ENCODE measurements around the gene TMEM232.

The TMEM232 gene

DNA sequence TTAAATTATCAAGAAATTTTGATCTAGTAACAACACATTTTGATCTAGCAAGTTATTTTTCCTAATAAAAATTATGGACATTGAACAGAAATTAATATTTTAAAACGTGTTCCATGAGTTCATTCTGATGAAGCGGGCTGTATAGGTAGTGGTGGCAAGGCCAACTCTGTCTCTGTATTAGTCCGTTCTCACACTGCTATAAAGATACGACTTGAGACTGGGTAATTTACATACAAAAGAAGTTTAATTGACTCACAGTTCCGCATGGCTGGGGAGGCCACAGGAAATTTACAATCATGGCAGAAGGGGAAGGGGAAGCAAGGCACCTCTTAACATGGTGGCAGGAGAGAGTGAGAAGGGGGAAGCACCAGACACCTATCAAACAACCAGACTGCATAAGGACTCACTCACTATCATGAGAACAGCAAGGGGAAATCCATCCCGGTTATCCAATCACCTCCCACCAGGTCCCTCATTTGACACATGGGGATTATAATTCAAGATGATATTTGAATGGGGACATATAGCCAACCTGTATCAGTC is 61.2 kb downstream of the TMEM232 start:
- TF ChIP-seq, protein P1, sequence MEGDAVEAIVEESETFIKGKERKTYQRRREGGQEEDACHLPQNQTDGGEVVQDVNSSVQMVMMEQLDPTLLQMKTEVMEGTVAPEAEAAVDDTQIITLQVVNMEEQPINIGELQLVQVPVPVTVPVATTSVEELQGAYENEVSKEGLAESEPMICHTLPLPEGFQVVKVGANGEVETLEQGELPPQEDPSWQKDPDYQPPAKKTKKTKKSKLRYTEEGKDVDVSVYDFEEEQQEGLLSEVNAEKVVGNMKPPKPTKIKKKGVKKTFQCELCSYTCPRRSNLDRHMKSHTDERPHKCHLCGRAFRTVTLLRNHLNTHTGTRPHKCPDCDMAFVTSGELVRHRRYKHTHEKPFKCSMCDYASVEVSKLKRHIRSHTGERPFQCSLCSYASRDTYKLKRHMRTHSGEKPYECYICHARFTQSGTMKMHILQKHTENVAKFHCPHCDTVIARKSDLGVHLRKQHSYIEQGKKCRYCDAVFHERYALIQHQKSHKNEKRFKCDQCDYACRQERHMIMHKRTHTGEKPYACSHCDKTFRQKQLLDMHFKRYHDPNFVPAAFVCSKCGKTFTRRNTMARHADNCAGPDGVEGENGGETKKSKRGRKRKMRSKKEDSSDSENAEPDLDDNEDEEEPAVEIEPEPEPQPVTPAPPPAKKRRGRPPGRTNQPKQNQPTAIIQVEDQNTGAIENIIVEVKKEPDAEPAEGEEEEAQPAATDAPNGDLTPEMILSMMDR (conservative IDR thresholded peaks at IDR 0.05), result no peak
- TF ChIP-seq ZFX (IDR thresholded peaks at IDR 0.05), result no peak
- no peak overlapping the region for H3K27ac ChIP-seq

DNA sequence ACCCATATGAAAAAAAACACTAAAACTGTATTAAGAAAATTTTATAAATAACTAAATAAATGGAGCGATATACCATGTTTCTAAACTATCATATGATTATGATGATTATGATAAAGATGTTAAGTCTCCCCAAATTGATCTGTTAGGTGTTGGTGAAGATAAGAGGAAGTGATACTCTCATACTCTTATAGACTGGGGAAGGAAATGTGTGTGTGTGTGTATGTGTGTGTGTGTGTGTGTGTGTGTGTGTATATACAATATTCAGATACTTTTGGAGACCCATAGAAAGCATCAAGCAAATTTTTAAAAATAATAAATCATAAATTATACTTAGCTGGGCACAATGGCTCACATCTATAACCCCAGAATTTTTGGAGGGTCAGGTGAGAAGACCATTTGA is 62.9 kb downstream of the TMEM232 start:
- TF ChIP-seq ZFX (IDR thresholded peaks at IDR 0.05), result no peak
- TF ChIP-seq, protein P1 (conservative IDR thresholded peaks at IDR 0.05), result no peak
- no peak overlapping the region for H3K27ac ChIP-seq

DNA sequence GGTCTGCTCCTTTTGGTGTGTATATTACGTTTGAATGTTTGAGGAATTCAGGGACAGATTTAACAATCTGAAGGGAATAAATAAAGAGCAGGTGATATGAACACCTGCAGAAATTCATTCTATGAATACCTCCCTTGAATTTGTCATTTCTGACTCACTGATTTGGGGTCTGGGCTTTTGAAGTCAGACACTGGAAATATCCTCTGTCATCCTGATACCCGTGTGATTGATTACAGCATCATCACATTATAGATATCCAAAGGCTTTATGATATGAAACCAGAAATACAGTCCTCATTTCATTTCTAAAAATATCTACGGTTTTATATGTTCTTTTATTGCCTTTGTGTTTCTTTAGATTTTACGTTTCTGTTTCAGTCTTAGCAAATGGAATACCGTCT is 68.5 kb downstream of the TMEM232 start:
- no peak for TF ChIP-seq ZFX (IDR thresholded peaks at IDR 0.05)
- TF ChIP-seq, protein P1 (conservative IDR thresholded peaks at IDR 0.05), result no peak

DNA sequence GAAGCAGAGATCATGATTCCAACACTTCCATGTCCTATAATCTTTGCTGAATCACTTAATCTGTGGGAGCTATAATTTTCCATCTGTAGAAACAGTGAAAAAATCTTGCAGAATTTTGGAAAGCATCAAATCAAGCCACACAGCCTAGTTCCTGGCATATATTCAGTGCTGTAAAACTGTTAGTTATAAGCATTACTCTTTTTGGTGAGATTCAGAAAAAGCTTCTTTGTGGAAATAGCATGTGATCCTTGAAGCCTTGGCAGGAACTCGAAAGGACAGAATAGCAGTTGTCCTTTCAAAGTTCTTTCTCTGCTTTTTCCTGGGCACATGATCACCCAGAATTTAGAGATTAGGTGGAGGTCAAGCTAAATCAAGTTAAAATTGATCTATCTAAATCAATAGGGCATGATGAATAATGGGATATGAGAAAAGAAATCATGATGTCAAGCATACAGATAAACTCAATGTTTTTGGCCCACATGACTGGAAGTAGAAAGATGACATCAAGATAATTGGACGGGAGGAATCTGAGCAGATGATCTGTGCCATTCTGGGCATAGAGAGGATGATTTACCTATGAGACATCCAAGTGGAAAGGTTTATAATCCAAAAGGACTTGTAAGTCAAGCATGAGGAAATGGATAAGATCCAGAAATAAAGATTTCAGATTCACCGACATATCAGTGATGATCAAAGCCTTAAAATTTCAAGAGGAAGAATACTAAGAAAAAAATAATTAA is 73.1 kb downstream of the TMEM232 start:
- TF ChIP-seq, protein P1 (conservative IDR thresholded peaks at IDR 0.05), result no peak
- TF ChIP-seq ZFX (IDR thresholded peaks at IDR 0.05), result no peak
- no peak overlapping the region for H3K27ac ChIP-seq

More for the DNA sequence above, 68.5 kb downstream of the TMEM232 start:
- no peak overlapping the region for H3K27ac ChIP-seq

DNA sequence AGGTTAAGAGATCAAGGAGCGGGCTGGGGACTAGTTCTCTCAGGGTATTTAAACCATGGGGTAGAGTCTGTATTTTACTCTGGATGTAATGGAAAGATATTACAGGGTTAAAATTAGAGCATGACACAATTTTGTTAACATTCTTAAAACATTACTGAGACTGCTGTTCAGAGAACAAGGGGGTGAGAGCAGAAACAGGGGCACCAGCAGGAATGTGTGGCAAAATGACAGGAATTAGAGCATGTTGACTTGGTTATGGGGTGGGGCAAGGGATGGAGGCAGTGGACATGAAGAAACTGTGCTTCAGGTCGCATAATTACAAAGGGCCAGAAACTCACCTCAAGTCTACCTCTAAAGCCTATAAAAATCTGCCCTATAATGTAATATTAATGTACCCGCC is 75.0 kb downstream of the TMEM232 start:
- TF ChIP-seq, protein P1 (conservative IDR thresholded peaks at IDR 0.05), result no peak
- TF ChIP-seq ZFX (IDR thresholded peaks at IDR 0.05), result no peak
- no peak overlapping the region for H3K27ac ChIP-seq

DNA sequence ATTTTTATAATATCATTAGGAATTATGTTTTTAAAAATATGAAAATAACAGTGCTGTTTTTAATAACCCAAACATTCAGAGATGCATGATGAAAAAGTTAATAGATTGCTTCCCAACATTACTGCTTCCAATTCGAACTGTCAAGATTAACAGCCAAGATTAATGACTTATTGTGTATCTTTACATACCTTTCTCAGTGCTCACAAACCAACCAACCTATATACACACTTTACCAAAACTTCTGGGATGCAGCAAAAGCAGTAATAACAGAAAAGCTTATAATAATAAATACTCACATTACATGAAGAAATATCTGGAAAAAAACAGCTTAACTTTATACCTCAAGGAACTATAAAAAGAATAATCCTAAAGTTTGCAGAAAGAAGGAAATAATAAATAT is 82.1 kb downstream of the TMEM232 start:
- TF ChIP-seq ZFX (IDR thresholded peaks at IDR 0.05), result no peak
- no peak overlapping the region for H3K27ac ChIP-seq

DNA sequence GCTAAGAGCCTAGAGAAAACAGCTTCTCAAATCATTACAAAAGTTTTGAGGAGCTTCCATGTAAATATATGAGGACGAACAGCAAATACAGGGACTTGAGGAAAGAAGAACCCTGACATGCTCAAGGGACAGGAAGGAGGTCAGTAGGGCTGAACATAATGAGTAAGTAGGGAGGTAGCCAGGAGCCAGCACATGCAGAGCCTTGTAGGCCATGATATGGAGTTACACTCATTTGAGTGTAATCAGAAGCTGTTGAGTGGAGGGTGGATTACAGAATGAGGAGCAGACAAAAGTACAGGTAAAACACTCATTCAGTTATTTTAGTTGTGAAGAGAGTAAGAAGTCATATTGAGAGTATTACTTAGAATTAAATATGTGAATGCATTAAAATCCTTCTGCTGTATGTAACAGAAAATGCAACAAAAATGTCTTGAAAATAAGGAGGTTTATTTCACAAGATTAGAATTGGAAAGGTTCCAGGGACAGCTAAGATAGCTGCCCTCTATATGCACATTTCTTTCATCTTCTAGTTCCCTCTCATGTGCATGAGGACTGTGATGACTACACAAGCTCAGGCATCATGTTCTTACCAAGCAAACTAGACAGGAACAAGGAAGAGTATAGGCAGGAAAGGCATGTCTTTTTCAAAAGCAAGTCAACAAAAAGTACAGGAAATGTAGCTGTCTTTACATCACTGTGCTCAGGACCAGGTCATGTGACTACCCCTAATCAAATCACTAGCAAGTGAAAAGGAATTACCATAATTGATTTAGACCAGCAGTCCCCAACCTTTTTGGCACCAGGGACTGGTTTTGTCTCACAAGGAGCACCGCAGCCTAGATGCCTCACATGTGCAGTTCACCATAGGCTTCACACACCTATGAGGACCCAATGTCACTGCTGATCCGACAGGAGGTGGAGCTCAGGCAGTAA is 87.2 kb downstream of the TMEM232 start:
- H3K27ac ChIP-seq, result no peak overlapping the region
- TF ChIP-seq, protein P1 (conservative IDR thresholded peaks at IDR 0.05), result no peak
- no peak for TF ChIP-seq ZFX (IDR thresholded peaks at IDR 0.05)
